Activated CD8-positive, alpha-beta memory T cell treated with anti-CD3 and anti-CD28 coated beads, Interleukin-2, amount 50 U/mL, for 1 hour (primary cell): ENCODE results near the gene ATF7.
"Not testable (repeated sequence)": the region's sequence is repeated elsewhere in the genome, so short reads cannot be mapped to it uniquely, and the experiment has no call there.

ENCODE experiments used
- DNase-seq: peaks from one replicate; pipeline ENCODE4 v3.0.0-alpha.2; 2020; ENCODE audit errors: extremely low read depth

Gene ATF7

GRCh38 chr12:53594897-53595615, 31.1 kb downstream of the ATF7 start:
- DNase-seq, result no peak

GRCh38 chr12:53593707-53594106, 32.5 kb downstream of the ATF7 start:
- no peak for DNase-seq

- DNase-seq, result no peak
Observed at GRCh38 chr12:53593031-53593430, 33.2 kb downstream of the ATF7 start.

- DNase-seq, result no peak
Observed at GRCh38 chr12:53592426-53592825, 33.8 kb downstream of the ATF7 start.

- DNase-seq, result no peak
Observed at GRCh38 chr12:53591301-53592206, 34.6 kb downstream of the ATF7 start.

GRCh38 chr12:53590652-53591051, 35.5 kb downstream of the ATF7 start:
- DNase-seq, result no peak

- DNase-seq, result no peak
Observed at GRCh38 chr12:53589915-53590314, 36.3 kb downstream of the ATF7 start.

GRCh38 chr12:53589423-53589822, 36.8 kb downstream of the ATF7 start:
- DNase-seq, result no peak

- no peak for DNase-seq
Observed at GRCh38 chr12:53588123-53588522, 38.1 kb downstream of the ATF7 start.

GRCh38 chr12:53586745-53587144, 39.4 kb downstream of the ATF7 start:
- DNase-seq, result no peak

GRCh38 chr12:53585448-53586125, 40.6 kb downstream of the ATF7 start:
- no peak for DNase-seq

GRCh38 chr12:53579545-53579955, 46.6 kb downstream of the ATF7 start:
- DNase-seq, result no peak

- no peak for DNase-seq
Observed at GRCh38 chr12:53578783-53579182, 47.4 kb downstream of the ATF7 start.

- DNase-seq, result no peak
Observed at GRCh38 chr12:53577941-53578352, 48.2 kb downstream of the ATF7 start.

GRCh38 chr12:53575502-53576249, 50.5 kb downstream of the ATF7 start:
- DNase-seq, result no peak

- DNase-seq, result no peak
Observed at GRCh38 chr12:53572134-53572758, 53.9 kb downstream of the ATF7 start.

- DNase-seq, result no peak
Observed at GRCh38 chr12:53571295-53571694, 54.9 kb downstream of the ATF7 start.

- no peak for DNase-seq
Observed at GRCh38 chr12:53568809-53569557, 57.2 kb downstream of the ATF7 start.

- no peak for DNase-seq
Observed at GRCh38 chr12:53567961-53568808, 58.0 kb downstream of the ATF7 start.

- DNase-seq, result not testable (repeated sequence)
Observed at GRCh38 chr12:53565376-53565775, 60.8 kb downstream of the ATF7 start.
